Upper lobe of left lung (tissue), 4 donors: ENCODE results near the gene MSTN.

Experiments
- EP300 ChIP-seq, 4 donors: sonication (generic); formaldehyde crosslinking; IDR thresholded peaks; one replicate each; pipeline ENCODE4 v1.5.1; 2017; ENCODE audit warnings: antibody characterized with exemption in 4 of 4, control low read depth in 2 of 4
- POLR2A ChIP-seq, 4 donors: fragments of 450-650 bp; IDR thresholded peaks; one replicate each; pipeline ENCODE4 v1.5.1; 2016 to 2017; ENCODE audit warnings: antibody characterized with exemption in 4 of 4, mild to moderate bottlenecking in 2 of 4
- POLR2AphosphoS5 ChIP-seq, 2 donors: sonication (generic); formaldehyde crosslinking; IDR thresholded peaks; one replicate each; pipeline ENCODE4 v1.5.1; 2017; ENCODE audit warnings: antibody characterized with exemption in 2 of 2
- TF ChIP-seq, protein P1 (sequence below), 6 experiments: fragments of 450-650 bp in 4 of 6; fragments of 200-600 bp in 2 of 6; sonication (generic) in 2 of 6; IDR thresholded peaks; one replicate each; pipeline ENCODE4 v1.5.1; 2016 to 2019; ENCODE audit warnings: antibody characterized with exemption in 6 of 6

DNA sequence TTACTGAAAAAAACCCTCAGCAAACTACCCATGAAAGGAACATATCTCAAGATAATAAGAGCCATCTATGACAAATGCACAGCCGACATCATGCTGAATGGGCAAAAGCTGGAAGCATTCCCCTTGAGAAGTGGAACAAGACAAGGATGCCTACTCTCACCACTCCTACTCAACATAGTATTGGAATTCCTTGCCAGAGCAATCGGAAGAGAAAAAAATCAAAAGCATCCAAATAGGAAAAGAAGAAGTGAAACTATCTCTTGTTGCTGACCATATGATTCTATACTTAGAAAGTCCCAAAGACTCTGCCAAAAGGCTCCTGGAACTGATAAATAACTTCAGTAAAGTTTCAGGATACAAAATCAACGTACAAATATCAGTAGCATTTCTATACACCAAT is 40.6 kb upstream of the MSTN start:
- TF ChIP-seq, protein P1, sequence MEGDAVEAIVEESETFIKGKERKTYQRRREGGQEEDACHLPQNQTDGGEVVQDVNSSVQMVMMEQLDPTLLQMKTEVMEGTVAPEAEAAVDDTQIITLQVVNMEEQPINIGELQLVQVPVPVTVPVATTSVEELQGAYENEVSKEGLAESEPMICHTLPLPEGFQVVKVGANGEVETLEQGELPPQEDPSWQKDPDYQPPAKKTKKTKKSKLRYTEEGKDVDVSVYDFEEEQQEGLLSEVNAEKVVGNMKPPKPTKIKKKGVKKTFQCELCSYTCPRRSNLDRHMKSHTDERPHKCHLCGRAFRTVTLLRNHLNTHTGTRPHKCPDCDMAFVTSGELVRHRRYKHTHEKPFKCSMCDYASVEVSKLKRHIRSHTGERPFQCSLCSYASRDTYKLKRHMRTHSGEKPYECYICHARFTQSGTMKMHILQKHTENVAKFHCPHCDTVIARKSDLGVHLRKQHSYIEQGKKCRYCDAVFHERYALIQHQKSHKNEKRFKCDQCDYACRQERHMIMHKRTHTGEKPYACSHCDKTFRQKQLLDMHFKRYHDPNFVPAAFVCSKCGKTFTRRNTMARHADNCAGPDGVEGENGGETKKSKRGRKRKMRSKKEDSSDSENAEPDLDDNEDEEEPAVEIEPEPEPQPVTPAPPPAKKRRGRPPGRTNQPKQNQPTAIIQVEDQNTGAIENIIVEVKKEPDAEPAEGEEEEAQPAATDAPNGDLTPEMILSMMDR (IDR thresholded peaks at IDR 0.05) = no peak
- TF ChIP-seq EP300 (IDR thresholded peaks at IDR 0.05) (no peak), POLR2A (IDR thresholded peaks at IDR 0.05) (no peak), POLR2AphosphoS5 (IDR thresholded peaks at IDR 0.05) (no peak)
